NCI-H226 (cell line): ENCODE measurements around the gene SDHAF2.
A peak's percentile ranks its signal among the peaks of the same experiment; 100 is the strongest.
"Not testable (repeated sequence)": the region's sequence is repeated elsewhere in the genome, so short reads cannot be mapped to it uniquely, and the experiment has no call there.

ENCODE experiments used
- DNase-seq: peaks from one replicate; pipeline ENCODE4 v3.0.0-alpha.2; 2015

Gene SDHAF2

DNA sequence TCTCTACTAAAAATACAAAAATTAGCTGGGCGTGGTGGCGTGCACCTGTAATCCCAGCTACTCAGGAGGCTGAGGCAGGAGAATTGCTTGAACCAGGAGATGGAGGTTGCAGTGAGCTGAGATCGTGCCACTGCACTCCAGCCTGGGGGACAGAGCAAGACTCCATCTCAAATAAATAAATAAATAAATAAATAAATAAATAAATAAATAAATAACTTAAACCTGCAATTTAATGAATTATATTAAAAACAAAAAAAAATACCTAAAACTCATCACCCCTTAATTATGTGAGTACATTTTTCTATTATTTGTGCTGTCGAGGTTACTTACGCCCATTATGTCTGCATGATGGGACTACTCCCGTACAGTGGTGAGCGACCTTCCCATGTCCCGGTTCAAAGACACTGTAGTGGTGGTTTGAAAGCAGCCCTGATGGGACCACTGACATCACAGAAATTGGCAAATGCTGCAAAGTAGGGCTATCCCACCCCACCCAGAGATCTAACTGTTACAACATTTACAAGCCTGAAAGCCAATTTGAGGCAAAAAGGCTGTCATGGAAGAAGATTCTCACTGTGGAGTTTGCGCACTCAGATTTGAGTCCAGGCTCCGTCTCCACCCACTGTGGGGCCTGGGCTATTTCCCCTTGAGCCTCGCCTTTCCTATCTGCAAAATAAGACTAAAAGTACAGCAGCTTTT lies 49.6 kb downstream of the SDHAF2 start:
- not testable (repeated sequence) for DNase-seq

- DNase-seq: no peak
Observed at GRCh38 chr11:61480261-61480993, 50.5 kb downstream of the SDHAF2 start.

- DNase-seq: peak; percentile 41
Observed at GRCh38 chr11:61480994-61481335, 51.0 kb downstream of the SDHAF2 start.

GRCh38 chr11:61481806-61482205 lies 51.9 kb downstream of the SDHAF2 start:
- no peak for DNase-seq

- DNase-seq: no peak
Observed at GRCh38 chr11:61482513-61482912, 52.6 kb downstream of the SDHAF2 start.

DNA sequence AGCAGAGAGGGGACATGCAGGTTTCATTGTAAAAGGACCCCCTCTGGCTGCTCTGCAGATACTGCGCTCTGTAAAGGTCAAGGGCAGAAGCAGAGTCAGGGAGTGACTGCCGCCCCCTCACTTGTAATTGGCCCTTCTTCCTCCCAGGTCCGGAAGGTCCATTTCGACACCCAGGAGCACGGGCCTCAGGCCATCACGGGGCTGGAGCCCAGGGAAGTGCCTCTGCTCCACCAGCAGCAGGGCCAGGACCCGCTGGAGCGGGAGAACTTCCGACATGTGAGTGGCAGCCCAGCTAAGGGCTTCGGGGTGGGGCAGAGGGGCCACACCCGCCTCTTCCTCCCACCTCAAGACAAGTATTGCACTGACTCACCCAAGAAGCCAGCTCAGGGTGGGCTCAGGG lies 54.6 kb downstream of the SDHAF2 start:
- DNase-seq: no peak

DNA sequence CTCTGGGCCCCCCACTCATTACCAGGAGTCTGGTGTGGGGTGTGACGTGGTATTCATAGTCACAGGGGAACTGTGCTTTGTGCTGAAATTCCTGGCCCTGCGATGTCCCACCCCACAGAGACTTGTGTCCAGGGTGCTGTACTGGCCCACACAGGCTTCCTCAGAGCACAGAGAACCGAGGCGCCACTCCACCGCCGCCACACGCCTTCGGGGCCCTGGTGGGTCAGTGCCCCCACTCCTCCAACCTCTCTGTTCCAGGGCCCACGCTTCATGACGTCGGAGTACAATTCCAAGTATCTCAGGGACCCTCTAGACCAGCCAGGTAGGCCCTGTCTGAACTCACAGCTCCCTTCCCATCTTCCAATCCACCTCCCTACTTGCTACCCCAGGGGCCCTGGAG lies 55.2 kb downstream of the SDHAF2 start:
- DNase-seq: no peak

DNA sequence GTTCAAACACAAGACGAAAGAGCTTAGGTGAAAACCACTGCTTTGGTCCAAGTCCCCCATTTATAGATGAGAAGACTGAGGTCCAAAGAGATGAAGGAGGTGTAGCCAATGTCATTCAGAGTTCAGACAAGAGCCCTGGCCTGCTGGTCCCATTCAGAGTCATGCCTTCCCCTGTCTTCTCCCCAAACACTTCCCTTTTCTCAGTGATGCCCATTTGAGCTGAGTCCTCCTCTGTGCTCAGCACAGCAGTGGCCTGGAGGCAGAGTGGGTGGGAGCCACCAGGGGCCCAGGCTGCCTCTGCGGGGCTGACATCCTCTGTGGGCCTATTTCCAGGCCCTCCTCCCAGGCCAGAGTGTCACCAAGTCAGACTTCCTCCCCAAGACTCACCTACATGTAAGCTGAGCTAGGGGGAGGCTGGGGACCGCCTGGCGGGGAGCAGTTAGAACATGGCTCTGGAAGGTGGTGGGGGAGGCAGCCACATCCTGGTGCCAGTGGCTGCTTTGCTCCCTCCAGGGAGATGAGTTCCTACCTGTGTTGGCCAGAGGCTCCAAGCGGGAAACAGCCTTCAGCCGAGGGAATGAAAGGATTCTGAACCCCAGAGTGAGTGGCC lies 56.2 kb downstream of the SDHAF2 start:
- DNase-seq: no peak

GRCh38 chr11:61486779-61487178 lies 56.9 kb downstream of the SDHAF2 start:
- no peak for DNase-seq

DNA sequence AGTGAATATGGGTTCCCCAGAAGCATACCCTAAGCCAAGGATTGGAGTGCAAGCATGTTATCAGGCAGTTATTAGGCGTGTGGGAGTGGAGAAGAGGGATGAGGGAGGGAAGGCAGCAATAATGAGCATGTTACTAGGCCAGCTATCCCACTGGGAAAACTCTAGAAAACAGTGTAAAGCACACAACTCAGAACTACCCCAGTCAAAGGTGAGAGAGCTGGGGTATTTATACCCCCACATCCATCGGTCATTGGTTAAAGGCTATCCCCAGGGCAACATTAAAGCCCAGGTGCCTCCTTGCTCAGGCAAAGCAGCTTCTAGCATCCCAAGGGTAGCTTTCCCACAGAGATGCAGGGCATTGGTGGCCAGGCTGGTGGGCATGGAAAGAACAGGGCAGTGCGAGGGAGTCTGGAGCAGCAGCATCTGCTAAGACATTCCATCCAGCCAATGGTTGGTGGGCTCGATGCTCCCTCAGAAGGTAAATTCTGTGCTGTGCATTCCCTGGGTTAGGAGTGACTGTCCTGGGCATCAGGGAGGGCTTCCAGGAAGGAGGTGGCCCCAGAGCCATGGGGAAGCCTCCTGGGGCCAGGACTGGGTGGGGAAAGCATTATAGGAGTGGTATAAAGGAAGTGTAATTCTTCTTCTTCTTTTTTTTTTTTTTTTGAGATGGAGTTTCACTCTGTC lies 57.6 kb downstream of the SDHAF2 start:
- no peak for DNase-seq

- DNase-seq: no peak
Observed at GRCh38 chr11:61488651-61489291, 58.8 kb downstream of the SDHAF2 start.

DNA sequence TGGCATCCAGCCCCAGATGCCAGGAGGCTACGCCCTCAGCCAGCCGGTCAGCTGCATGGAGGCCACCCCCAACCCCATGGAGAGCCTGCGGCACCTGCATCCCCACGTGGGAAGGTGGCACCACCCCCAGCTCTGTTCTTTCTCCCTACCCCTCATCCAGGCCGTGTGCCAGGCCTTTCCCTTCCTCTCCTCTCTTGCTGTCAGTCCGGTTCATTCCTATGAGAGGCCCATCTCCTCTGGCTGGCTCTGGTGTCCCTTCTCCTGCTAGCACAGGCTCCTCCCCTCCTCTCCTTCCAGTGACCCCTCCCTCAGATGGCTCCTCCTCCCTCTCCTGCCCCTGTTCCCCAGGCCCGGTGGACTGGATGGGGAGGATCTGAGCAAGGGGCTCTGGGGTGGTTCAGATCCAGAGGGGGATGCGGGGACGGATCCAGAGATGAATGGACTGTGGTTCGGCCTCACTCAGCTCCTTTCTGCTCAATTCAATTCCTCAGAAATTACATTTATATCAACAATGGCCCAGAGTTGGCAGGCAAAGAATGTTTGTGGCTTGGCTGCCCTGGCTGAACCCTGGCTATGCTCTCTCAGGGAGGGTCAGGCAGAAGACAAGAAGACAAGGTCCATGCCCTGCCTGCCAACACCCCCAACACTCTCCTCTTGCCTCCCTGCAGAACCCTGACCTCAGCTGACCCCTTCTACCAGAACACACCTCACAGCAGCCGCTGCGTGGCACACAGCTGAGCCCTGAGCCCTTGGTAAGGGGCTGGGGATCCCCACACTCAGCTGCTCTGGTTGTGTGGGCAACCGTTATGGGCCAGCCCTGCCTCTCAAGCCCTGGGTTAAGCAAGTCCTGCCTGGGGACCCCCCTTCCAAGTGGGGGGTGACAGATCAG lies 60.2 kb downstream of the SDHAF2 start:
- peak; percentile 15 for DNase-seq

- no peak for DNase-seq
Observed at GRCh38 chr11:61491736-61492395, 61.9 kb downstream of the SDHAF2 start.

DNA sequence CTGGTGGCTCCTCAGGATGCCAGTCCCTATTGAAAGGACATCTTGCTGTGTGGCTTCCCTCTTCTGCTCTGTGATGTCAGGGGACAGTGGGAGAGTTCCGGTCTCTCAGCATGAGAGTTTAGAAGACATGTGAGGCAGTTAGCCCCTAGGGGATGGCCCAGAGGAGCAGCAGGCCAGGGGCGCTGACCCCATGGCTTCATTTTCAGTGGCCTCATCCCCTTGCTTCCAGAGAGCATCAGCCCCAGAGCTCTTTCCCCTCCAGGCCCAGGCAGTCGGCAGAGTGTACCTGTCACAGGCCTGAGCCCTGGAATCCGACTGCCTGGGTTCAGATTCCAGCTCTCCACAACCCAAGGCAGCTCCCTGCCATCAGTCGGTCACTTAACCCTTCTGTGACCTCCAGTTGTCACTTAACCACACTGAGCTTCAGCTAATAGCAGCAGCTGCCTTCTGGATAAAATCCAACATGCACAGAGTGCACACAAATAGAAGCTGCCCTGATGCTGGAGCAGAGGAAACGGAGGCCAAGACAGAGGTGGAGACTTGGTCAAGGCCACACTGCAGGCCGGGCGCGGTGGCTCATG lies 64.5 kb downstream of the SDHAF2 start:
- DNase-seq: no peak

- no peak for DNase-seq
Observed at GRCh38 chr11:61495801-61496601, 66.1 kb downstream of the SDHAF2 start.
